ENCODE measurements around the gene DFFA. TPM values are rescaled to one million over a fixed set of nuclear protein-coding genes. Genes with fewer than 3 reads are reported as not detected.

The DFFA gene
- total and polyA plus RNA-seq, 2 donors (not counting 1 experiment from before 2014, with no cell fraction given) = 27.8 to 33.5 TPM

GRCh38 chr1:10494754-10495474 is 22.6 kb upstream of the DFFA start:
- H3K79me2 ChIP-seq (ENCODE audit: control insufficient read depth, insufficient read depth, low read length) = peaks cover 20% of the 10 kb centered on the region
- no peaks in the 10 kb centered on the region for H4K20me1 ChIP-seq (ENCODE audit: control insufficient read depth, extremely low read depth, insufficient read depth, low read length)
- H3K9me3 ChIP-seq (ENCODE audit: control insufficient read depth, insufficient read depth, low read depth, low read length) = no peaks in the 10 kb centered on the region
- peaks cover 2% of the 10 kb centered on the region for H3K36me3 ChIP-seq (ENCODE audit: control insufficient read depth, insufficient read depth, low read length)
- H3K9ac ChIP-seq (ENCODE audit: insufficient read depth, low read length) = no peak overlapping the region
- H3K4me1 ChIP-seq (ENCODE audit: control insufficient read depth, extremely low read depth, insufficient read depth, low read length) = no peaks in the 10 kb centered on the region
- H3K27me3 ChIP-seq (ENCODE audit: control insufficient read depth, insufficient read depth, low read length) = no peaks in the 10 kb centered on the region
- H2AFZ ChIP-seq (ENCODE audit: low read length) = peak overlapping the region; percentile 24
- peak; percentile 53 to 67 for DNase-seq (ENCODE audit: low read depth in 2 of 2)
- peak overlapping the region; percentile 40 for H3K27ac ChIP-seq (ENCODE audit: insufficient read depth, low read length)
- peak overlapping the region; percentile 12 to 47 (median 37) for H3K4me3 ChIP-seq (replicated peaks in 1 of 4; ENCODE audit: control extremely low read depth in 1 of 4, insufficient read depth in 1 of 4, low read depth in 3 of 4, low read length in 4 of 4)
- peak overlapping the region; percentile 70 for H3K4me2 ChIP-seq (ENCODE audit: extremely low read depth, insufficient read depth, low read length)
- no peak for TF ChIP-seq EZH2 (IDR thresholded peaks at IDR 0.05; ENCODE audit: low read length, missing control alignments)
- TF ChIP-seq CTCF (conservative IDR thresholded peaks at IDR 0.05 in 1 of 2, IDR thresholded peaks at IDR 0.05 in 1 of 2; ENCODE audit: low read depth in 1 of 2, low read length in 2 of 2) = peak; percentile 74 to 87

- no peak overlapping the region for H3K4me2 ChIP-seq (ENCODE audit: extremely low read depth, insufficient read depth, low read length)
- peaks cover 23% of the 10 kb centered on the region for H3K79me2 ChIP-seq (ENCODE audit: control insufficient read depth, insufficient read depth, low read length)
- no peak overlapping the region for H3K27ac ChIP-seq (ENCODE audit: insufficient read depth, low read length)
- no peak overlapping the region for H3K4me3 ChIP-seq (replicated peaks in 1 of 4; ENCODE audit: control extremely low read depth in 1 of 4, insufficient read depth in 1 of 4, low read depth in 3 of 4, low read length in 4 of 4)
- H3K9ac ChIP-seq (ENCODE audit: insufficient read depth, low read length) = no peak overlapping the region
- H4K20me1 ChIP-seq (ENCODE audit: control insufficient read depth, extremely low read depth, insufficient read depth, low read length) = no peaks in the 10 kb centered on the region
- H3K36me3 ChIP-seq (ENCODE audit: control insufficient read depth, insufficient read depth, low read length) = peaks cover 2% of the 10 kb centered on the region
- H2AFZ ChIP-seq (ENCODE audit: low read length) = no peak overlapping the region
- no peaks in the 10 kb centered on the region for H3K4me1 ChIP-seq (ENCODE audit: control insufficient read depth, extremely low read depth, insufficient read depth, low read length)
- DNase-seq (ENCODE audit: low read depth in 2 of 2) = no peak
- no peaks in the 10 kb centered on the region for H3K9me3 ChIP-seq (ENCODE audit: control insufficient read depth, insufficient read depth, low read depth, low read length)
- H3K27me3 ChIP-seq (ENCODE audit: control insufficient read depth, insufficient read depth, low read length) = no peaks in the 10 kb centered on the region
- TF ChIP-seq CTCF (conservative IDR thresholded peaks at IDR 0.05 in 1 of 2, IDR thresholded peaks at IDR 0.05 in 1 of 2; ENCODE audit: low read depth in 1 of 2, low read length in 2 of 2) (no peak), EZH2 (IDR thresholded peaks at IDR 0.05; ENCODE audit: low read length, missing control alignments) (no peak)
These were observed 22.1 kb upstream of the DFFA start for GRCh38 chr1:10494418-10494753.

GRCh38 chr1:10490286-10490970 is 18.1 kb upstream of the DFFA start:
- Histone ChIP-seq H3K27me3 (ENCODE audit: control insufficient read depth, insufficient read depth, low read length) (no peaks in the 10 kb centered on the region), H3K4me1 (ENCODE audit: control insufficient read depth, extremely low read depth, insufficient read depth, low read length) (no peaks in the 10 kb centered on the region), H4K20me1 (ENCODE audit: control insufficient read depth, extremely low read depth, insufficient read depth, low read length) (no peaks in the 10 kb centered on the region), H2AFZ (ENCODE audit: low read length) (no peak overlapping the region), H3K79me2 (ENCODE audit: control insufficient read depth, insufficient read depth, low read length) (peaks cover 15% of the 10 kb centered on the region), H3K9ac (ENCODE audit: insufficient read depth, low read length) (no peak overlapping the region), H3K27ac (ENCODE audit: insufficient read depth, low read length) (no peak overlapping the region), H3K36me3 (ENCODE audit: control insufficient read depth, insufficient read depth, low read length) (no peaks in the 10 kb centered on the region), H3K9me3 (ENCODE audit: control insufficient read depth, insufficient read depth, low read depth, low read length) (no peaks in the 10 kb centered on the region), H3K4me2 (ENCODE audit: extremely low read depth, insufficient read depth, low read length) (no peak overlapping the region), H3K4me3 (replicated peaks in 1 of 4; ENCODE audit: control extremely low read depth in 1 of 4, insufficient read depth in 1 of 4, low read depth in 3 of 4, low read length in 4 of 4) (no peak overlapping the region)
- DNase-seq (ENCODE audit: low read depth in 2 of 2) = no peak
- no peak for TF ChIP-seq CTCF (conservative IDR thresholded peaks at IDR 0.05 in 1 of 2, IDR thresholded peaks at IDR 0.05 in 1 of 2; ENCODE audit: low read depth in 1 of 2, low read length in 2 of 2)
- TF ChIP-seq EZH2 (IDR thresholded peaks at IDR 0.05; ENCODE audit: low read length, missing control alignments) = no peak
